Ishikawa (cell line): Measurements from ENCODE around the gene DHPS.

Source experiments
- CEBPB ChIP-seq: IDR thresholded peaks from 2 replicates; pipeline ENCODE4 v1.6.1; 2012
- CREB1 ChIP-seq: IDR thresholded peaks from 2 replicates; pipeline ENCODE4 v1.6.1; 2012; ENCODE audit warnings: low read depth
- EGR1 ChIP-seq: IDR thresholded peaks from 2 replicates; pipeline ENCODE4 v1.6.1; 2012
- EP300 ChIP-seq: IDR thresholded peaks from 2 replicates; pipeline ENCODE4 v1.6.1; 2012; ENCODE audit warnings: borderline replicate concordance
- FOXM1 ChIP-seq: IDR thresholded peaks from 2 replicates; pipeline ENCODE4 v1.6.1; 2012; ENCODE audit warnings: low read depth, borderline replicate concordance
- NFIC ChIP-seq: IDR thresholded peaks from 2 replicates; pipeline ENCODE4 v1.6.1; 2012
- RAD21 ChIP-seq: IDR thresholded peaks from 2 replicates; pipeline ENCODE4 v1.6.1; 2012; ENCODE audit warnings: low read depth
- TAF1 ChIP-seq: IDR thresholded peaks from 2 replicates; pipeline ENCODE4 v1.6.1; 2012; ENCODE audit warnings: low read depth, mild to moderate bottlenecking
- TCF12 ChIP-seq: IDR thresholded peaks from 2 replicates; pipeline ENCODE4 v1.6.1; 2012; ENCODE audit warnings: low read depth
- TEAD4 ChIP-seq: IDR thresholded peaks from 2 replicates; pipeline ENCODE4 v1.6.1; 2012
- YY1 ChIP-seq: IDR thresholded peaks from 2 replicates; pipeline ENCODE4 v1.6.1; 2012; ENCODE audit warnings: low read depth
- ZBTB7A ChIP-seq: IDR thresholded peaks from 2 replicates; pipeline ENCODE4 v1.6.1; 2012; ENCODE audit warnings: low read depth
- TF ChIP-seq, protein P1 (sequence below): IDR thresholded peaks from 2 replicates; pipeline ENCODE4 v1.6.1; 2012
- TF ChIP-seq, protein P2 (sequence below): IDR thresholded peaks from 2 replicates; pipeline ENCODE4 v1.6.1; 2012; ENCODE audit warnings: low read depth, mild to moderate bottlenecking

DNA sequence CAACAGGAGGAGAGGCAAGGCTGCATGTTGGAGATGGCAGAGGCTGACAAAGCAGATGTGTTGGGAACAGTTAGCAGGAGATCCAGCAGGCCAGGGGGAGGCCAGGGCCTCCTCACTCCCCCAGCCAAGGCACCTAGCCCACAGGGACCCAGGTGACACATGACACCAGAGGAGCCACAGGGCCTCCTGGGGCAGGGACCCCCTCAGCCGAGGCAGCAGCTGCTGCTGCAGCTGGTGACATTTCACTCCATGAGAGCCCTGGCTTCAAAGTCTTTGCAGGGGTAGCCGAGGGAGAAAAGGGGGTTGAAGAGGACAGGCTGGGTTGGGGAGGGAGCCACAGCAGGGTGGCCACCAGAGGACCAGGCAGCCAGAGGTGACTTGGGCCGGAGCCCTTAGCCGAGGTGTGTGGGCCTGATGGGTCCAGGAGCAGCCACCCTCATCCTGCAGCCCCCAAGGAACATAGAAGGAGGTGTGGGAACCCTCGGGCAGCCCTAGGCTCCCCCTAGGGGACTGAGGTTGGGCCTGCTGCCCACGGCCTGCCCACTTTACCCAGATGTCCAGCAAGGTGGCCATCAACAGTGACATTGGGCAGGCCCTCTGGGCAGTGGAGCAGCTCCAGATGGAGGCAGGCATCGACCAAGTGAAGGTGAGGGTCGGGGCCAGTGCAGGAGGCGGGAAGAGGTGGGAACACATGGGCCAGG lies 6.0 kb upstream of the DHPS start, which contains the start of gene GNG14:
- TF ChIP-seq EP300 (no peak), RAD21 (no peak), FOXM1 (no peak), CEBPB (no peak), ZBTB7A (no peak), CREB1 (no peak), EGR1 (no peak), NFIC (no peak), TAF1 (no peak), YY1 (no peak), TEAD4 (no peak), TCF12 (no peak)
- TF ChIP-seq, protein P1, sequence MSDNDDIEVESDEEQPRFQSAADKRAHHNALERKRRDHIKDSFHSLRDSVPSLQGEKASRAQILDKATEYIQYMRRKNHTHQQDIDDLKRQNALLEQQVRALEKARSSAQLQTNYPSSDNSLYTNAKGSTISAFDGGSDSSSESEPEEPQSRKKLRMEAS = no peak
- TF ChIP-seq, protein P2, sequence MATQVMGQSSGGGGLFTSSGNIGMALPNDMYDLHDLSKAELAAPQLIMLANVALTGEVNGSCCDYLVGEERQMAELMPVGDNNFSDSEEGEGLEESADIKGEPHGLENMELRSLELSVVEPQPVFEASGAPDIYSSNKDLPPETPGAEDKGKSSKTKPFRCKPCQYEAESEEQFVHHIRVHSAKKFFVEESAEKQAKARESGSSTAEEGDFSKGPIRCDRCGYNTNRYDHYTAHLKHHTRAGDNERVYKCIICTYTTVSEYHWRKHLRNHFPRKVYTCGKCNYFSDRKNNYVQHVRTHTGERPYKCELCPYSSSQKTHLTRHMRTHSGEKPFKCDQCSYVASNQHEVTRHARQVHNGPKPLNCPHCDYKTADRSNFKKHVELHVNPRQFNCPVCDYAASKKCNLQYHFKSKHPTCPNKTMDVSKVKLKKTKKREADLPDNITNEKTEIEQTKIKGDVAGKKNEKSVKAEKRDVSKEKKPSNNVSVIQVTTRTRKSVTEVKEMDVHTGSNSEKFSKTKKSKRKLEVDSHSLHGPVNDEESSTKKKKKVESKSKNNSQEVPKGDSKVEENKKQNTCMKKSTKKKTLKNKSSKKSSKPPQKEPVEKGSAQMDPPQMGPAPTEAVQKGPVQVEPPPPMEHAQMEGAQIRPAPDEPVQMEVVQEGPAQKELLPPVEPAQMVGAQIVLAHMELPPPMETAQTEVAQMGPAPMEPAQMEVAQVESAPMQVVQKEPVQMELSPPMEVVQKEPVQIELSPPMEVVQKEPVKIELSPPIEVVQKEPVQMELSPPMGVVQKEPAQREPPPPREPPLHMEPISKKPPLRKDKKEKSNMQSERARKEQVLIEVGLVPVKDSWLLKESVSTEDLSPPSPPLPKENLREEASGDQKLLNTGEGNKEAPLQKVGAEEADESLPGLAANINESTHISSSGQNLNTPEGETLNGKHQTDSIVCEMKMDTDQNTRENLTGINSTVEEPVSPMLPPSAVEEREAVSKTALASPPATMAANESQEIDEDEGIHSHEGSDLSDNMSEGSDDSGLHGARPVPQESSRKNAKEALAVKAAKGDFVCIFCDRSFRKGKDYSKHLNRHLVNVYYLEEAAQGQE = no peak
